EL (cell line): Measurements from ENCODE around the gene SEMA4D.
A peak's percentile ranks its signal among the peaks of the same experiment; 100 is the strongest.
"Not testable (repeated sequence)": the region's sequence is repeated elsewhere in the genome, so short reads cannot be mapped to it uniquely, and the experiment has no call there.

Experiments
- DNase-seq: peaks from one replicate; pipeline ENCODE4 v3.0.0-alpha.2; 2016

Gene SEMA4D

GRCh38 chr9:89480825-89481537 is 16.9 kb downstream of the SEMA4D start:
- DNase-seq: no peak

DNA sequence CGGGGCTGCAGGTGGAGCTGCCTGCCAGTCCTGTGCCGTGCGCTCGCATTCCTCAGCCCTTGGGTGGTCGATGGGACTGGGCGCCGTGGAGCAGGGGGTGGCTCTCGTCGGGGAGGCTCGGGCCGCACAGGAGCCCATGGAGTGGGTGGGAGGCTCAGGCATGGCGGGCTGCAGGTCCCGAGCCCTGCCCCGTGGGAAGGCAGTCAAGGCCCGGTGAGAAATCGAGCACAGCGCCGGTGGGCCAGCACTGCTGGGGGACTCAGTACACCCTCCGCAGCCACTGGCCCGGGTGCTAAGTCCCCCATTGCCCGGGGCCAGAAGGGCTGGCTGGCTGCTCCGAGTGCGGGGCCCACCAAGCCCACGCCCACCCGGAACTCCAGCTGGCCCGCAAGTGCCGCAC is 17.5 kb downstream of the SEMA4D start:
- DNase-seq: not testable (repeated sequence)

- DNase-seq: not testable (repeated sequence)
Observed at GRCh38 chr9:89479669-89480011, 18.3 kb downstream of the SEMA4D start.

GRCh38 chr9:89478821-89479668 is 18.9 kb downstream of the SEMA4D start:
- DNase-seq: no peak

GRCh38 chr9:89477811-89478630 is 19.9 kb downstream of the SEMA4D start:
- DNase-seq: peak; percentile 10

- DNase-seq: no peak
Observed at GRCh38 chr9:89477384-89477783, 20.5 kb downstream of the SEMA4D start.

- no peak for DNase-seq
Observed at GRCh38 chr9:89476546-89476945, 21.4 kb downstream of the SEMA4D start.

DNA sequence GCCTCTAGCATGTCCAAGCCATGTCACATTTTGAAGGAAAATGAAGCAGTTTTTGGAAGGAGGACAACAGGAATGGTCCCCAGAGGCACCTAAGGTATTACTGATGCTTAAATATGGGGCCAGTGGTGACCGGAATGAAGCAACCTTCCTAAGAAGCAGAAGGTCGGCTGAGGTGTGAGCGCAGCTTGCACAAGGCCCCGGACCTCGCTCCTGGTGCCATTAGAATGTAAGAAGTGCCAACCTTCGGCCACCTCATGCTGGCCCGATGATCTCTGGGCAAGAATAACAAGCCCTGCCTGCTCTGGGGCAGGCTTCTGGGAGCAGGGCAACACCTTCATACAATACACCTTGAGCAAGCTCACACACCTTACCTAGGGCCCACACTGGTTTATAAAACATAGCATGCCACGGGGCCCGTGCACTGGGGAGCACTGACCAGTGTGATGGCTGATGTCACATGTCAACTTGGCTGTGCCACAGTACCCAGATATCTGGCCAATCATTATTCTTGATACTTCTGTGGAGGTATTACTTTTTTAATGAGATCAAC is 21.9 kb downstream of the SEMA4D start:
- DNase-seq: no peak

DNA sequence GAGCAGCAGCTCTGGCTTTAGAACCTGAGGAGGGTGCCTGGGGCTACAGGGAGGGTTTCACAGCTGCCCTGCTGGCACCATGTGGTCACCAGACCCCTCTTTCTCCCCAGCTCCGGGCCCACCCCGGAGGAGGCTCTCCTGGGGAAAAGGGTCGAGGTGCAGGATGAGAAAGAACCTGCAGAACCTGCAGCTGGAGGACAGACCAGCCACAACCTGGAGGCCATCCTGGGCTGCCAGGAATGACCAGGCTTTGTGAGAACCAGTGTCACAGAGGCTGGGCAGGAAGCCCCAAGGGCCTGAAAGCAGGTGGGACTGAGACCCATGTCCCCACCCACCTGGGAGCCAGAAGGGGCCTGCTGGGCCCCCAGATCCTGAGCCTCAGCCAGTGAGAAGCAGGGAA is 23.0 kb downstream of the SEMA4D start:
- no peak for DNase-seq

DNA sequence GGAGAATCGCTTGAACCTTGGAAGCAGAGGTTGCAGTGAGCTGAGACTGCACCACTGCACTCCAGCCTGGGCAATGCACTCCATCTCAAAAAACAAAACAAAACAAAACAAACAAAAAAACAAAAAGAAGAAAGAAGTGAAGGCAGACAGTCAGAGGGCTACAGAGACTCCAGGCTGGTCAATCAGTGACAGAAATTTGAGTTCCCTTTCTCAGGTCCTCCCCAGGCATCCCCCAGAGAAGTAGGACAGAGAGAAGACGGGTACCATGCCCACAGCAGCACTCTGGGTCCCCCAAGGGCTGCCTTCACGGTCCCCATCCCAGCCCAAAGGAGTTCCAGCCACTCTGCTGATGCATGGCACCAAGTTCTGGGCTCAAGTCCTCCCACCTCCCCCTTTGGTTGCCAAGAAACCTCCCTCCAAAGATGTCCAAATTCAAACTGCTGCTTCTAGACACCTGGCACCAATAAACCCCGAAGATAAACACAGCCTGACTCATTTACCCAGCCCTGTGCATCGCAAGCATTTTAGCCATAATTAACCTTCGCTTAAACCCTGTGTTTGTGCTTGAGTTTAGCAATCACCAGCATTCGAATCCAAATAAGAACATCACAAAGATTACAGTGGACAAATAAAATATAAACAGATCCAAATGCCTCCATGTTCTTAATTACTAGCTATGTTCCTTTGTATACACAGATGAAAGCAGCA is 24.0 kb downstream of the SEMA4D start:
- DNase-seq: no peak

DNA sequence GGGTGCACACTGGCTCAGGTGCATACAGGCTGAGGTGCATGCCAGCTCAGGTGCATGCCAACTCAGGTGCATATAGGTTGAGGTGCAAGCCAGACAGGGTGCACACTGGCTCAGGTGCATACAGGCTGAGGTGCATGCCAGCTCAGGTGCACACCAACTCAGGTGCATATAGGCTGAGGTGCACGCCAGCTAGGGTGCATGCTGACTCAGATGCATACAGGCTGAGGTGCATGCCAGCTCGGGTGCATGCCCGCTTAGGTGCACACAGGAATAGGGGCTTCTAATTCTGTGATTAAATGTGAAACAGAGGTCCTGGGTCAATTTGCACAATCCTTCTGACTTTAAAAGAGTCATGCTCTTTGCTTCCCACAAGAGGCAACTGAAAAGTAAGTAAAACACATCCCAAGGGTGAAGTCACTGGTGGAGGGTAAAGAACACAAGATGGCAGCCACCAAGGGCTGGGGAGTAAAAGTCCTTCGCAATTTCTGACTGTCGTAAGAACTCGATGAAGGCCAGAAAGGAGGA is 26.1 kb downstream of the SEMA4D start:
- DNase-seq: not testable (repeated sequence)

DNA sequence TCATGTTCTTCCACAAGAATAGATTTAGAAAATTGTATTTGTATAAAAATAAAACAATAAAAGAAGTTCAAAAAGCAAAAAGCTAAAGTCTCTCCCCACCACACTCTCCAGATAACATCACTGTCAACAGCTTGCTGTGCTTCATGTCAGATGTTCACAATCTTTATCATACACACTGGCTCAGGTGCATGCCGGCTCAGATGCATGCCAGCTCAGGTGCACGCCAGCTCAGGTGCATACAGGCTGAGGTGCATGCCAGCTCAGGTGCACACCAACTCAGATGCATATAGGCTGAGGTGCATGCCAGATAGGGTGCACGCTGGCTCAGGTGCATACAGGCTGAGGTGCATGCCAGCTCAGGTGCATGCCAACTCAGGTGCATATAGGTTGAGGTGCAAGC is 26.5 kb downstream of the SEMA4D start:
- DNase-seq: no peak

- DNase-seq: no peak
Observed at GRCh38 chr9:89470224-89470839, 27.6 kb downstream of the SEMA4D start.

DNA sequence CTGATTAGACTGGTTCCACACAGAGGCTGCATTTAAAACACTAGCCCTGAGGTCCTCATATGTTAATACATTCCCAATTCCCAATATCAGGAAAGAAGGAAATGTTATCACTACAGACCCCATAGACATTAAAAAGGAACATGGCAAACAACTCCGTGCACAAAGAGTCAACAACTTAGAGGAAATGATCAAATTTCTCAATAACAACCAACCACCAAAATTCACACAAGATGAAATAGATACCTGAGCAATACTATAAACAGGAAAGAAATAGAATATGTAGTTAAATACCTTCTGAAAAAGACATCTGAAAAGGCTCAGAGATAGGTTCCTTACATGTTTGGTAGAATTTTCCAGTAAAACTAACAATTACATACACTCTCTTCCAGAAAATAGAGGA is 28.9 kb downstream of the SEMA4D start:
- DNase-seq: no peak

- no peak for DNase-seq
Observed at GRCh38 chr9:89468281-89468960, 29.5 kb downstream of the SEMA4D start.

DNA sequence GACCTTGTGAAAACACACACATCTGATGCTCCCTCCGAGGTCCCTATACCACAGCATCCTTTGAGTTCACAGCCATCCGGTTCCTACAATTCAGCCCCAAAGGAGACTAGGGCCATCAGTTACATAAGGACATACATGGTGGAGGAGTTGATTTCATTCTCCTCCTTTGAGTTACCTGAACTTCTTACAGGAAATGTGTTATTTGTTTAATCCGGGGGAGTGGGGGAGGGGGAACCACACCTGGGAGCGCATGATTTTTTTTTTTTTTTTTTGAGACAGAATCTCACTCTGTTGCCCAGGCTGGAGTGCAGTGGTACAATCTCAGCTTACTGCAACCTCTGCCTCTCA is 30.7 kb downstream of the SEMA4D start:
- DNase-seq: no peak

DNA sequence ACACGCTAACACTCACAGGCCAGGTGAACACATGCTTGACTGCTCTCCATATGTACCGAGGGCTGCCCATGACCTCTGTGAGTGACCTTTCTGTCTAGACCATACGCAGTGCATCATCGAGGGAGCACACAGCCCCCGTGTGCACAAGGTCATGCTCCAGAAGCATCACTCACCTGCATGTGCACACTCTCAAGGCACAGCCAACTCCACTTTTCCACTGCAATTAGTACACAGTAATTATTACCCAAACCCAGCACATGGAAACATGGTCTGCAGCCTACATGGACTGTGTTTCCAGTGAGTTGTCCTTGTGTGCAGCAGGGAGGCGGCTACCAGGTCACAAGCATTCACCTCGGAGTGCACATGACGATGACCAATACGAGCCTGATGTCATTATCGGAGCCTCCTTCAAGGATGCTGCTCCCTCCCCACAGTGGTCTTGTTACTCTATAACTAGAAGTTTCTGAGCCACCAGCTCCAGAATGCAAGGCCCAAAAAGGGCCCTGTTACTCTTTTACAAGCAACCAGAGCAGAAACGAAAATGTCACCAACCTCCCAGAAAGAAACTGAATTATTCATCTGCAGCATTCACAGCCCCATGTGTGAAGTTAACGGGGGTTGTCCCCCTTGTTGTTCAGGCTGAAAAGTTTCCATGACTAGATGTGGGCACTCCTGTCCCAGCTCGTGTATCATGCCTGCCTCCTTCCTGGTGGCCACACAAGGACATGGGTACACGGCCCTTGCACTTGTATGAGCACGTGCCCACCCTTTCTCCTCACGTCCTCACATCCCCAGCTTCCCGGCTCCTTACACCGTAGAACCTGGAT is 31.2 kb downstream of the SEMA4D start:
- DNase-seq: no peak

GRCh38 chr9:89465726-89466308 is 32.1 kb downstream of the SEMA4D start:
- no peak for DNase-seq

- DNase-seq: no peak
Observed at GRCh38 chr9:89465001-89465451, 32.9 kb downstream of the SEMA4D start.
